AG04450 (cell line): ENCODE measurements around the gene PLA2G4B. TPM values are rescaled to one million over a fixed set of nuclear protein-coding genes. Genes with fewer than 3 reads are reported as not detected.

Experiments
- CTCF ChIA-PET: fragments of 300-600, 350-600 bp; formaldehyde crosslinking; extraction: SDS; loops from one replicate; lab custom pipeline; 2022; ENCODE audit warnings: antibody characterized with exemption, inconsistent platforms; lab: Charles Lee
- POLR2A ChIA-PET: fragments of 350-600 bp; formaldehyde crosslinking; extraction: SDS; loops from one replicate; lab custom pipeline; 2021; ENCODE audit warnings: antibody characterized with exemption, inconsistent platforms; lab: Yijun Ruan, JAX
- DNase-seq: peaks from one replicate; pipeline ENCODE4 v3.0.0-alpha.2; 2011; ENCODE audit warnings: low read depth, low spot score
- H3K27ac ChIP-seq: one replicate; pipeline ENCODE4 v1.5.1; 2012; ENCODE audit warnings: low read depth, low read length, control low read depth
- H3K27me3 ChIP-seq: one replicate; pipeline ENCODE4 v1.6.0; 2012; ENCODE audit warnings: low read length; ENCODE audit not compliant: control insufficient read depth, insufficient read depth
- H3K4me3 ChIP-seq: 2 replicates; pipeline ENCODE4 v1.5.1; 2011; ENCODE audit warnings: mild to moderate bottlenecking, low read depth, low read length, control low read depth
- H3K9me3 ChIP-seq: 2 replicates; pipeline ENCODE4 v1.5.1; 2012; ENCODE audit warnings: low read length; ENCODE audit not compliant: control insufficient read depth, insufficient read depth
- polyA plus RNA-seq: library from polyadenylated mRNA; depleted of rRNA; stranded (reverse); fragments of >200 nt; gene quantifications from 2 replicates; pipeline ENCODE4 v1.2.3, GENCODE V29; 2011
- TF ChIP-seq, protein P1 (sequence below): IDR thresholded peaks from 2 replicates; pipeline ENCODE4 v1.5.1; 2011; ENCODE audit warnings: low read depth, low read length, control low read depth, inconsistent platforms

Gene PLA2G4B
- polyA plus RNA-seq, 1 experiment: 1.3 TPM

DNA sequence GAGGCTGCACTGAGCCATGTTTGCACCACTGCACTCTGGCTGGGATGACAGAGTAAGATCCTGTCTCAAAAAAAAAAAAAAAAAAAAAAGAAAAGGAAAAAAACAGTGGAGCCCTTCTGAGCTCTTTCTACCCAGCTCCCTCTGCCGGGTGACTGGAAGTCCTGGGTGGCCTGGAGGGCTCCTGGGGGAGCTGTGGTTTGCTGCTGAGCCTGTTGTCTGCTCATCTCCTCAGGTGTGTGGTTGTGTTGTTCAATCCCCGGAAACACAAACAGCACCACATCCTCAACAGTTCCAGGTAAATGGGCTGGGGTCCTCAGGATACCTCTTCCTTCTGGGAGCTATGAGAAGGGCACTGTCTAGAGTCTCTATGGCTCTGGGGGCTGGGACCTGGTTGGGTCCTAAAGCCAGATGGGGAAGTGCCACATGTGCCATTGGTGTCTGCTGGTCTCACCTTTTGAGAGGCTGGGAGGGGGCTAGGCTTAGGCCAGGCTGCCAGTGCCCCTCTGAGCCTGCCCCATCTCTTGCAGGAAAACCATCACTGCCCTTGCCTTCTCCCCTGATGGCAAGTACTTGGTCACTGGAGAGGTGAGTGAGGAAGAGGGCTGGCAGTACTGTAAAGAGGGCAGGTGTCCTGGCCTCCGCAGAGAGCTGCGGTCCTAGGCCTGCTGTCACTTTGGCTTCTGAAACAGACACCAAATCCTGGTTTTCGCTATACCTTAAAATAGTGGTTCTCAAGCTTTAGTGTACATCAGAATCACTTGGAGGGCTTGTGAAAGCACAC lies 27.8 kb upstream of the PLA2G4B start:
- TF ChIP-seq, protein P1, sequence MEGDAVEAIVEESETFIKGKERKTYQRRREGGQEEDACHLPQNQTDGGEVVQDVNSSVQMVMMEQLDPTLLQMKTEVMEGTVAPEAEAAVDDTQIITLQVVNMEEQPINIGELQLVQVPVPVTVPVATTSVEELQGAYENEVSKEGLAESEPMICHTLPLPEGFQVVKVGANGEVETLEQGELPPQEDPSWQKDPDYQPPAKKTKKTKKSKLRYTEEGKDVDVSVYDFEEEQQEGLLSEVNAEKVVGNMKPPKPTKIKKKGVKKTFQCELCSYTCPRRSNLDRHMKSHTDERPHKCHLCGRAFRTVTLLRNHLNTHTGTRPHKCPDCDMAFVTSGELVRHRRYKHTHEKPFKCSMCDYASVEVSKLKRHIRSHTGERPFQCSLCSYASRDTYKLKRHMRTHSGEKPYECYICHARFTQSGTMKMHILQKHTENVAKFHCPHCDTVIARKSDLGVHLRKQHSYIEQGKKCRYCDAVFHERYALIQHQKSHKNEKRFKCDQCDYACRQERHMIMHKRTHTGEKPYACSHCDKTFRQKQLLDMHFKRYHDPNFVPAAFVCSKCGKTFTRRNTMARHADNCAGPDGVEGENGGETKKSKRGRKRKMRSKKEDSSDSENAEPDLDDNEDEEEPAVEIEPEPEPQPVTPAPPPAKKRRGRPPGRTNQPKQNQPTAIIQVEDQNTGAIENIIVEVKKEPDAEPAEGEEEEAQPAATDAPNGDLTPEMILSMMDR: no peak
- no peak for DNase-seq
- no peaks in the 10 kb centered on the region for H3K27me3 ChIP-seq
- no peak overlapping the region for H3K4me3 ChIP-seq
- H3K9me3 ChIP-seq: no peaks in the 10 kb centered on the region
- POLR2A ChIA-PET: interaction anchor here (0.5 to 2.0 kb wide), 6 partner anchors 29 to 293 kb away, joined by 3 to 11 read pairs (median 7); partner anchors contain the start of genes EHD4 and MAPKBP1
- CTCF ChIA-PET: interaction anchor here (0.7 to 15.8 kb wide), 23 partner anchors 10 to 345 kb away, joined by 3 to 362 read pairs (median 5); partner anchors contain the start of genes MAPKBP1, RPAP1 and TYRO3
- H3K27ac ChIP-seq: no peak overlapping the region

GRCh38 chr15:41811432-41812195 lies 27.0 kb upstream of the PLA2G4B start:
- H3K4me3 ChIP-seq: no peak overlapping the region
- no peaks in the 10 kb centered on the region for H3K9me3 ChIP-seq
- H3K27ac ChIP-seq: no peak overlapping the region
- POLR2A ChIA-PET: interaction anchor here (1.2 to 2.0 kb wide), 3 partner anchors 37 to 39 kb away, joined by 7 to 8 read pairs (median 8); partner anchors contain the start of gene MAPKBP1
- TF ChIP-seq, protein P1: peak; percentile 97
- DNase-seq: peak; percentile 71
- H3K27me3 ChIP-seq: no peaks in the 10 kb centered on the region
- CTCF ChIA-PET: interaction anchor here (0.5 to 15.8 kb wide), 31 partner anchors 10 to 346 kb away, joined by 3 to 362 read pairs (median 4); partner anchors contain the start of genes MAPKBP1, RPAP1 and TYRO3

DNA sequence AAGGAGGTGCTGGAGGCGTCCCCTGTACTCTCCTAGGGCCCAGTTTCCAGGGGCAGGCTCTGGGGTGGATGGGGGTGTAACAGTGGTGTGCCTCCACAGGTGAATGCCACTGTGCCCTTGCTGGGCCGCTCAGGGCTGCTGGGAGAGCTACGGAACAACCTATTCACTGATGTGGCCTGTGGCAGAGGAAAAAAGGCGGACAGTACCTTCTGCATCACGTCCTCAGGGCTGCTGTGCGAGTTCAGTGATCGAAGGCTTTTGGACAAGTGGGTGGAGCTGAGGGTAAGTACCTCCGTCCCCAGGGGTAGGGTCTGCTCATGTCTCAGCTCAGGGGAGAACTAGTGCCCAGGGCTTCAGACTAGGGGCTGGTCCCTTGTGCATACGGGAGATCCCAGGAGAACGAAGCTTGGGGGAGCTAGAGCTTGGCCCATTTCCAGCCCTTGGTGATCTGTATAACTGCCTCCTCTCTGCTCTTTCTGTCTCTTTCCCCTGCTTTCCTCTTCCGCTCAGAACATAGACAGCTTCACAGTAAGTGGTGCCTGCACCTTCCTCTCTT lies 25.7 kb upstream of the PLA2G4B start:
- POLR2A ChIA-PET: interaction anchor here (1.2 kb wide), 1 partner anchor 39 kb away, joined by 7 read pairs; the partner anchor contains the start of gene MAPKBP1
- DNase-seq: no peak
- TF ChIP-seq, protein P1: no peak
- CTCF ChIA-PET: interaction anchor here (0.6 to 15.8 kb wide), 8 partner anchors 8 to 211 kb away, joined by 3 to 362 read pairs (median 6); partner anchors contain the start of gene MAPKBP1
- Histone ChIP-seq H3K27me3 (no peaks in the 10 kb centered on the region), H3K9me3 (no peaks in the 10 kb centered on the region), H3K4me3 (no peak overlapping the region), H3K27ac (no peak overlapping the region)

DNA sequence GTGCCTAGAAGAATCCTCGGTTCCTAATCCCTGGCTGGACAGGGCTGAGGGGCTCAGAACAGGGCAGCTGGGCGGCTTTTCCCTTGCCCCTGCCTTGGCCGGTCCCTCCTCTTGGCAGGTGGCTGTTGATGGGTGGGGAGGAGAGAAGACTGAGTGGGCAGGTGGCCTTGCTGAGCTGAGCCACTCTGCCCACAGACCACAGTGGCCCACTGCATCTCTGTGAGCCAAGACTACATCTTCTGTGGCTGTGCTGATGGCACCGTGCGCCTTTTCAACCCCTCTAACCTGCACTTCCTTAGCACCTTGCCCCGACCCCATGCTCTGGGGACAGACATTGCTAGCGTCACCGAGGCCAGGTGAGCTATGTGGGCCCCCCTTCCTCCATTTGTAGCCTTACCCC lies 25.2 kb upstream of the PLA2G4B start:
- Histone ChIP-seq H3K27me3 (no peaks in the 10 kb centered on the region), H3K9me3 (no peaks in the 10 kb centered on the region), H3K4me3 (no peak overlapping the region), H3K27ac (no peak overlapping the region)
- DNase-seq: no peak
- TF ChIP-seq, protein P1: no peak
- CTCF ChIA-PET: interaction anchor here (0.6 to 15.8 kb wide), 2 partner anchors 36 to 211 kb away, joined by 6 to 362 read pairs; partner anchors contain the start of gene MAPKBP1
- POLR2A ChIA-PET: no interaction called here
